A204.1 (cell line): ENCODE measurements around the gene C1orf198.

ENCODE experiments used
- FAIRE-seq: peaks from 2 replicates; lab custom pipeline; 2012; peaks lifted over from hg19 to GRCh38; lab: Jason Lieb, UNC

C1orf198 gene

GRCh38 chr1:230867903-230868735, at the start of gene C1orf198:
C1orf198 (minus strand) TSS chr1:230868521; CDS start chr1:230868512, 9 bp downstream.
- FAIRE-seq: no peak

DNA sequence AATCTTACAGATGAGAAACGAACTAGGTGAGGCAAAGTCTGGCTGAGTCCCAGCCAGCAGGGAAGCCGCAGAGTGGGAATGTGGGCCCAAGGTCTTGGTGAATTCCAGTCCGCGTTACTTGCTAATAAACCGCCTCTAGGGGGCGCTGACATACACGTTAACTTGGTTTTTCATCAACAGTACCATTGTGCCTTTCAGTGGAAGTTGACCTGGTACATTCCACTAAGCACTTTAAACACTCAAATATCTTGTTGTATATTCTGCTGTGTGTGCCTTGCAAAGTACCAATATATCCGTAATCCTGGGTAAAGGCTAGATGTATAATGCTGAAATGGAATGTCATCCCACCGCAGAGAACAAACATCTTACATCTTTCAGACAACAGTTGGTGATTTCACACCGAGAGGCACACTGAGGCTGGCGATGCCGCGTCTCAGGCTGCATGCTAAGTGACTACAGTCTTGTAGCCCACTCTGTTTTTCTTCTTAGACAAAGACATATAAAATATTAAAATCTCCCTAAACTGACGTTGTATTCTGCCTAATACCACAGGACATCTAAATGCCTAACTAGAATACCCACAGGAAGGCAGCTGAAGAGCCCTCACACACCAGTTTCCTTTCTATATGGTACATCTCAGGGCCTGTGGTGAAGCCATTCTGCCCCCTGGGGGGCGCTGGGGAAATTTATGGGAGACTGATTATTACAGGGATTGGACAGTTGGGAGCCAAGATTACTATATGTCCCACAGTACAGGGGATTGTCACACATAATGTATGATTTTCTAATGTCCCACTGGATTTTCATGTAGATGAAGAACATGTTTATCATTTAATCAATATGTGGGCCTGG, 49.2 kb upstream of the C1orf198 start:
- FAIRE-seq: no peak

GRCh38 chr1:230916587-230917283, 48.4 kb upstream of the C1orf198 start:
- FAIRE-seq: no peak

GRCh38 chr1:230915078-230915477, 46.8 kb upstream of the C1orf198 start:
- FAIRE-seq: no peak

DNA sequence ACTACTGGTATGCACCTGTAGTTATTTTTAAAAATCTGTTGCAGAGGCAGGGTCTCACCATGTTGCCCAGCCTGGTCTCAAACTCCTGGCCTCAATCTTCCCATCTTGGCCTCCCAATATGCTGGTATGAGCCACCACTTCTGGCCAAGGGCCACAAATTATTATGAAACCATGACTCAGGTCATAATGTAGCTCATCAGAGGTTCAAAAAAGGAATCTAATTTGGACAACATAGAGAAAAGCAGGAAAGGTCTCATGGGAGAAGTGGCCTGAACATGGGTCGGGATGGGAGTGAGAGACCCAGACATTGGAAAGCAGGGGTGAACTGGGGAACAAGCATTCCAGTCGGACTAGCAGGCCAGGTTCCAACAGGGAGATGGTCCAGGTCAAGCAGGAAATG, 45.2 kb upstream of the C1orf198 start:
- FAIRE-seq: no peak

- no peak for FAIRE-seq
Observed at GRCh38 chr1:230910755-230911117, 42.4 kb upstream of the C1orf198 start.

DNA sequence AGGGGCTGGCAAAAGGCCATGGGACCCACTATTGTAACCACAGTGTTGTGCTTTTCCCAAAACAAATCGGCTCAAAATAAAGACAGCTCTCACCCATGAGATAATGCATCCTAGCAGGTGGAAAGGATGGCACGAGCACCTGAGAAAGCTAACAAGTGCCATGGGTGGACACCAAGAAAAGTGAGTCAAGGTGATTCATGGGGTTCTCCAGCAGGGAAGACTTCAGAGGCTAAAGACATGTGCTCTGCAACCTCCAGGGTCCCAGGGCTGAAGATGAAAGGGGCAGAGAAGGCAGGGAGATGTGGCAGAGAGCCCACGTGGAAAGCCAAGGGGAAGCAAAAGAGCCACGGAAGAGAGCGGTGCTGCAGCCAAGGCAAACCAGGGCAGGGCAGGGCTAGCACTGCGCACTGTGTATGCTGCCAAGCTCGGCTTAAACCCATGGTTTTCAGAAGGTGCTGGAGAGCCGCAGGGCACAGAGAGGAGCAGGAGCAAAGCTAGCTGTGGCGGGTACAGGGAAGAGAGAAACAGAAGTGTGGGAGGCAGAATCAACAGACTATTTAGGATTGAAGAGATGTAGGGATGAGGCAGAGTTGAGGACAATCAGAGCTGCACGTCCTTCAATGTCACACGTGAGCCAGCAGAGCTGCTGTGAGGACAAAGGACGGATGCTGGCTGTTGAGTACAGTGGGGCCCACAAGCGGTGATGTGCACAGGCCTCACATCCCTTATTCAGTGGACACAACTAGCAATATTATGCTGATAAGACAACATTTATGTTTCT, 41.8 kb upstream of the C1orf198 start:
- no peak for FAIRE-seq

GRCh38 chr1:230907472-230908205, 39.3 kb upstream of the C1orf198 start:
- no peak for FAIRE-seq

DNA sequence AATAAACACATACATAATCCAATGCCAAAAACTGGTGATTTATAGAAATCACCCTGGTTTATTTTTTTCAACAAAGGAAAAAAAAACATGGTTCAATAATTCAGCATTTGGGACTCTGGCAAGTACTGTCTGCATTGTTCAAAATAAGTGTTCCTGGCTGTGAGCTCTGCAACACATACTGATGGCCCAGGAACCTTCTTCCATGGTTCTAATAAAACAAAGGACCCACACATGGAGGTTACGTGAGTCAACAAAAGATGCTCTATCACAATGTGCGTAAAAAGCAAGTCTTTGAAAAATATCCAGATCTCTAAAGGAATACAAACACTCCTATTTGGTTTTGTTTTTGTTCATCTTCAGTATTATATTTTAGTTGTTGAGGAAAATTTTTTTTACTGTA, 37.9 kb upstream of the C1orf198 start:
- no peak for FAIRE-seq

DNA sequence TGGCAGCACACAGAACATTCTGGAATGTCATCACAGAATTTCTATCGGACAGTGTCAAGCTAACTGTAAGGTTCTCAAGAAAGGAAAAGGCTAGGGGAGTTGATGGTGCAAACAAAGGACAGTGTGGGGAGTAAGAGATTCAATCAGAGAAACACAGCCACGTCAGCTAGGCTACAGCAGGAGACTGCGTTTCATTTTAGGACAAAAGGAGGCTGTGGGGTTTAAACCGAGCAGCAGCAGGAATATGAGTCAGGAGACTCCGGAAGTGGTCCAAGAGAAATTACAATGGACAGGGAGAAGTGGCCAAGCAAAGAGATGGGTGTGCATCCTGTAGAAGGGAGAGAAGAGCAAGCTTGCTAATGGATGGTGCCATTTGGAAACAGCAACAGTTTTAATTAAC, 37.4 kb upstream of the C1orf198 start:
- FAIRE-seq: no peak

DNA sequence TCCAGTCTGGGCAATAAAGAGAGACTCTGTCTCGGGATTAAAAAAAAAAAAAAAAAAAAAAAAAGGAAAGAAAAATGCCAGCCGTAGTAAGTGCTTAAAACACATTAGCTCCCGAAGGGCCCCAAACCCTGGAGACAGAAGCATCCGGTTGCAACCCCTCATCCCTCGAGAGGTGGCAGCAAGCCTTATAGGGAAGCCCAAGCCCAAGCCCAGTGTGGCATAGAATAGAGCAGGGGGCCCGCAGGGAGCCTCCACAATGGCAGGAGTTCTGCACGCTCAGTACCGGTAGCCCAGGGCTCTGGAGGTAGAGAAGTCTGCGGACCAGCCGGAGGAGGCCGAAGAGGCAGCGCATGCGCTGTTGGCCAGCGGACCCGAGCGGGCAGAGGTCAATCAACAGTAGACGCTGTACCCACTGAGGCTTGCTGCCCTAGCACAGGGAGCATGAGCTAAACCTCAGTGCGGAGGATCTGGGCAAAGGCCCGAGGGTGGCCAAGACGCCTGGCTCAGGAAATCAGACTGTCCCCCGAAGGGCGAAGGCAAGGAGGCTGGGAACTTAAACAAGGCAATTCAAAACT, 34.1 kb upstream of the C1orf198 start:
- no peak for FAIRE-seq

DNA sequence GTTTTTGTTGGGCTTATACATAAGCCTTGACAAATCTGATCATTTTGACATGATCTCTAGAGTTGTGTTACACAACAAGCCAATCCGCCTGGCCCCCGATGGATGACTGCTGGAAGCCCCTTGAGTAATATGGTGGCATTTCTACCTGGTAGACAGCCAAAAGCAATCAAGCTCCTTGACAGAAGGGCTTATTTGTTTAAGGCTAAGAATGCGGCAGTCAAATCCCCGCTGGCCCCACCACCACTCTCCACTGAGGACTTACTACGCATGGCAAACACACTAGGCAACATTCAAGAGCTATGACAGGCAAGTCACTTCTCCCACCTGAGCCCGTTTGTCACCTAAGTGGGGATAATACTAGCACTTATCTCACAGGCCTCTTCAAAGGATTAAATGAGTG, 33.4 kb upstream of the C1orf198 start:
- FAIRE-seq: no peak

- FAIRE-seq: no peak
Observed at GRCh38 chr1:230900984-230901383, 32.7 kb upstream of the C1orf198 start.

GRCh38 chr1:230899841-230900251, 31.5 kb upstream of the C1orf198 start:
- no peak for FAIRE-seq

GRCh38 chr1:230898748-230899147, 30.4 kb upstream of the C1orf198 start:
- FAIRE-seq: no peak

DNA sequence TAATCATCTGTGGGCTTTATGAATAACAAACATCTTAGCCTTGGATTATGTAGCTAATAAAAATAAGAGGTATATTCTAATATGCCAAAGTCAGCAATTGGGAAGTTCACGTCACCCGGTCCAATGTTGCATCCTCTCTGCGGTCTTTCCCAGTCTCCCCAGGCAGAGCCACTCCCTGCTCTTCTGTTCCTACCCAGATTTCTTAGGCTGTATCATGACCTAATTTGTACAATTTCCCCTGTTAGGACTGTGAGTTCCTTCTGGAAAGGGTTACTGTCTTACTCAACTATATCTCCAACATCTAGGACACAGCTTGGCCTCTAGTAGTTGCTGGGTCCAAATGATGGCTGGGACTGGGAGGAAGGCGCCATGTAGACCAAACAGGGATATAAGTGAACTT, 29.8 kb upstream of the C1orf198 start:
- FAIRE-seq: no peak

DNA sequence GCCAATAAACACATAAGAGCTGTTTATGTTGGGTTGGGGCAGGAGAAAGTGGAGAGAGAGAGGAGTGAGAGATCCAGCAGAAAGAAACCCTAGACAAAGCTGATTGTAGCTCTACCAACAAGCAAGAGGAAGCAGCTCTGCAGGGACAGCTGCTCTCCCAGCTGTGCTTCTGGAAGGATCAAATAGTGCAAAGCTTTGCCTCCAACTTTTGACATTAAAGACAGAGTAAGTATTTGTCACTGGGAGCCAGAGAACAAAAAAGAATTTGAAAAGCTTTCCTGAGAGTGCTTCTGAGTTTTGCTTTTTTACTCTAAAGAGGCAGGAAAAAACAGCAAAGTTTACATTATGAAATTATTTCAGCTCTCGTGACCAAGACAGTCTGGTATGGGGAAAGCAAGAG, 28.5 kb upstream of the C1orf198 start:
- no peak for FAIRE-seq

GRCh38 chr1:230895452-230895851, 27.1 kb upstream of the C1orf198 start:
- no peak for FAIRE-seq

GRCh38 chr1:230894664-230895063, 26.3 kb upstream of the C1orf198 start:
- FAIRE-seq: no peak

GRCh38 chr1:230894032-230894431, 25.7 kb upstream of the C1orf198 start:
- no peak for FAIRE-seq

GRCh38 chr1:230892018-230892491, 23.7 kb upstream of the C1orf198 start:
- FAIRE-seq: no peak
